Measurements from ENCODE around the gene C19orf47.
A peak's percentile ranks its signal among the peaks of the same experiment; 100 is the strongest.

Gene C19orf47

GRCh38 chr19:40282209-40282580 lies 66.0 kb downstream of the C19orf47 start:
- no peak for DNase-seq (ENCODE audit: low read depth)

- no peak for DNase-seq (ENCODE audit: low read depth)
These were observed 66.6 kb downstream of the C19orf47 start for GRCh38 chr19:40281381-40282208.

- DNase-seq (ENCODE audit: low read depth): no peak
These were observed 67.5 kb downstream of the C19orf47 start for GRCh38 chr19:40280608-40281221.

GRCh38 chr19:40279761-40280607 lies 68.2 kb downstream of the C19orf47 start:
- DNase-seq (ENCODE audit: low read depth): no peak

GRCh38 chr19:40279120-40279551 lies 69.1 kb downstream of the C19orf47 start:
- peak; percentile 65 for DNase-seq (ENCODE audit: low read depth)

GRCh38 chr19:40278361-40279035 lies 69.7 kb downstream of the C19orf47 start:
- no peak for DNase-seq (ENCODE audit: low read depth)

GRCh38 chr19:40277356-40278059 lies 70.7 kb downstream of the C19orf47 start:
- no peak for DNase-seq (ENCODE audit: low read depth)

GRCh38 chr19:40274585-40275544 lies 73.3 kb downstream of the C19orf47 start:
- no peak for DNase-seq (ENCODE audit: low read depth)

GRCh38 chr19:40273469-40274360 lies 74.5 kb downstream of the C19orf47 start:
- DNase-seq (ENCODE audit: low read depth): no peak

- no peak for DNase-seq (ENCODE audit: low read depth)
These were observed 75.9 kb downstream of the C19orf47 start for GRCh38 chr19:40272261-40272660.

- DNase-seq (ENCODE audit: low read depth): no peak
These were observed 76.5 kb downstream of the C19orf47 start for GRCh38 chr19:40271706-40272105.

- DNase-seq (ENCODE audit: low read depth): no peak
These were observed 77.7 kb downstream of the C19orf47 start for GRCh38 chr19:40270362-40271089.
